Brain (organoid and tissue), 1 donor: ENCODE results near the gene RTP4. TPM values are rescaled to one million over a fixed set of nuclear protein-coding genes. Genes with fewer than 3 reads are reported as not detected.

Experiments used
- polyA plus RNA-seq: library from polyadenylated mRNA; stranded (reverse); fragments of 350-450 nt; fragmentation: Illumina TruSeq; extraction: RNeasy Lipid Tissue Mini Kit (QIAGEN cat#74804); gene quantifications from one replicate; pipeline ENCODE4 v1.2.3, GENCODE V29; 2015; ENCODE audit warnings: low read depth, low replicate concordance; ENCODE audit not compliant: insufficient read depth

RTP4 gene
- polyA plus RNA-seq, 1 donor from 2014 or later = 2.0 TPM

Other genes with a start within 250 kb of the RTP4 start
- gene RPL39L, start 228.9 kb upstream of the RTP4 start, polyA plus RNA-seq = 46.3 TPM
- gene RTP1, start 170.9 kb upstream of the RTP4 start, polyA plus RNA-seq = 0.93 TPM
- gene MASP1, start 76.6 kb upstream of the RTP4 start, polyA plus RNA-seq = 4.0 TPM